B cell (primary cell): Measurements from ENCODE around the gene NUCB1. TPM values are rescaled to one million over a fixed set of nuclear protein-coding genes. Genes with fewer than 3 reads are reported as not detected.

Experiments
- ATAC-seq: fragments of 200-7000 bp; cut with Tn5 transposase; one replicate; pipeline ENCODE4 v1.10.0; 2021; ENCODE audit warnings: low read depth, mild to moderate bottlenecking, moderate number of reproducible peaks, moderate library complexity
- CTCF ChIA-PET: fragments of 350-600 bp; sonication (Branson Sonifier 250); formaldehyde crosslinking; loops from one replicate; lab custom pipeline; 2021; ENCODE audit warnings: antibody characterized with exemption, inconsistent platforms; lab: Charles Lee
- POLR2A ChIA-PET: fragments of 350-600 bp; sonication (Branson Sonifier 250); formaldehyde crosslinking; loops from one replicate; lab custom pipeline; 2021; ENCODE audit warnings: antibody characterized with exemption; lab: Charles Lee
- DNase-seq: peaks from one replicate; pipeline ENCODE4 v3.0.0; 2013
- H2AFZ ChIP-seq: 2 replicates; pipeline ENCODE4 v1.6.1; 2012; ENCODE audit warnings: mild to moderate bottlenecking, low read depth, low read length; ENCODE audit not compliant: insufficient read depth, poor library complexity, severe bottlenecking
- H3K27ac ChIP-seq, 2 donors: 1 replicate in 1 of 2; 2 replicates in 1 of 2; pipeline ENCODE4 v1.5.1; 2012 to 2013; ENCODE audit warnings: low read length in 2 of 2, mild to moderate bottlenecking in 2 of 2, moderate library complexity in 1 of 2
- H3K27me3 ChIP-seq, 4 experiments: fragments of 200-600 bp in 1 of 4; sonication (generic) in 1 of 4; replicated peaks in 1 of 4; 1 replicate in 2 of 4; 2 replicates in 2 of 4; pipeline versions ENCODE4 v1.6.1 to v1.7.0; 2013 to 2016; ENCODE audit warnings: low read length in 3 of 4, mild to moderate bottlenecking in 2 of 4, mixed read lengths in 1 of 4, moderate library complexity in 1 of 4; ENCODE audit not compliant: insufficient read depth in 4 of 4, control insufficient read depth in 3 of 4; ENCODE audit errors: control extremely low read depth in 1 of 4
- H3K36me3 ChIP-seq, 2 experiments: replicated peaks in 1 of 2; 1 replicate in 1 of 2; 2 replicates in 1 of 2; pipeline versions ENCODE4 v1.6.1 to v1.7.1; 2013; ENCODE audit warnings: low read length in 1 of 2; ENCODE audit not compliant: insufficient read depth in 2 of 2, control insufficient read depth in 1 of 2; ENCODE audit errors: control extremely low read depth in 1 of 2, extremely low read depth in 1 of 2
- H3K4me1 ChIP-seq, 2 donors: fragments of 200-600 bp in 1 of 2; sonication (generic) in 1 of 2; 1 replicate in 1 of 2; 2 replicates in 1 of 2; pipeline versions ENCODE4 v1.5.1 to v1.6.1; 2013 to 2017; ENCODE audit warnings: low read length in 2 of 2; ENCODE audit not compliant: control insufficient read depth in 2 of 2, insufficient read depth in 2 of 2
- H3K4me2 ChIP-seq: replicated peaks from 2 replicates; pipeline ENCODE3; 2012; ENCODE audit warnings: mild to moderate bottlenecking, low read depth, low read length; ENCODE audit not compliant: poor library complexity, severe bottlenecking
- H3K4me3 ChIP-seq, 5 experiments: fragments of 200-600 bp in 1 of 5; sonication (generic) in 1 of 5; 1 replicate in 3 of 5; 2 replicates in 2 of 5; pipeline versions ENCODE4 v1.5.1 to v1.7.0; 2011 to 2016; ENCODE audit warnings: low read length in 4 of 5, mild to moderate bottlenecking in 4 of 5, low read depth in 2 of 5, control low read depth in 1 of 5, moderate library complexity in 1 of 5; ENCODE audit not compliant: insufficient read depth in 1 of 5; ENCODE audit errors: control extremely low read depth in 1 of 5, extremely low read depth in 1 of 5
- H3K79me2 ChIP-seq: fragments of 200-600 bp; sonication (generic); one replicate; pipeline ENCODE4 v1.6.0; 2016; ENCODE audit warnings: low read length; ENCODE audit not compliant: control insufficient read depth, insufficient read depth
- H3K9ac ChIP-seq: fragments of 200-600 bp; sonication (generic); 2 replicates; pipeline ENCODE4 v1.6.1; 2017; ENCODE audit warnings: mild to moderate bottlenecking, low read length, moderate library complexity
- H3K9me3 ChIP-seq, 3 donors: one replicate each; pipeline versions ENCODE4 v1.6.1 to v1.7.1; 2013; ENCODE audit warnings: low read length in 2 of 3; ENCODE audit not compliant: control insufficient read depth in 2 of 3, insufficient read depth in 1 of 3; ENCODE audit errors: control extremely low read depth in 1 of 3
- H4K20me1 ChIP-seq: 2 replicates; pipeline ENCODE4 v1.6.0; 2012; ENCODE audit warnings: mild to moderate bottlenecking, low read length; ENCODE audit not compliant: insufficient read depth, control insufficient read depth, poor library complexity, severe bottlenecking
- H3K27ac Mint-ChIP-seq: one replicate; pipeline ENCODE4 v1.8.0; 2021; ENCODE audit warnings: mixed read lengths
- H3K27me3 Mint-ChIP-seq: one replicate; pipeline ENCODE4 v1.8.0; 2021; ENCODE audit warnings: mixed read lengths
- H3K4me1 Mint-ChIP-seq: one replicate; pipeline ENCODE4 v1.8.0; 2021; ENCODE audit warnings: mixed read lengths
- H3K4me3 Mint-ChIP-seq: one replicate; pipeline ENCODE4 v1.8.0; 2021; ENCODE audit warnings: mixed read lengths
- H3K9me3 Mint-ChIP-seq: one replicate; pipeline ENCODE4 v1.8.0; 2022; ENCODE audit warnings: mixed read lengths; ENCODE audit not compliant: insufficient read depth
- CTCF ChIP-seq: fragments of 200-600 bp; IDR thresholded peaks from one replicate; pipeline ENCODE4 v1.8.0; 2022; ENCODE audit warnings: antibody characterized with exemption, mild to moderate bottlenecking
- EZH2 ChIP-seq: IDR thresholded peaks from 2 replicates; pipeline ENCODE4 v1.6.1; 2012; ENCODE audit warnings: borderline replicate concordance, low read depth, mild to moderate bottlenecking, moderate library complexity, low read length; ENCODE audit not compliant: insufficient read depth, poor library complexity, severe bottlenecking
- WGBS: methylation state at CpG from one replicate; pipeline ENCODE4 v1.1.5; 2013; ENCODE audit warnings: missing lambda C conversion rate; ENCODE audit not compliant: insufficient coverage; 5-methylcytosine and 5-hydroxymethylcytosine counted together
- intact Hi-C: fragments of 100-400 bp; cut with micrococcal nuclease; formaldehyde crosslinking; loops from one replicate; pipeline ENCODE4 v1.10.0; 2022
- polyA plus RNA-seq: library from polyadenylated mRNA; depleted of rRNA; stranded (reverse); fragments of >200 nt; gene quantifications from 2 replicates; pipeline ENCODE4 v1.2.3, GENCODE V29; 2012
- total RNA-seq, 2 donors: library from RNA; stranded (reverse); fragments of 120-200 nt in 1 of 2; gene quantifications; 1 replicate in 1 of 2; 2 replicates in 1 of 2; pipeline versions ENCODE4 v1.2.3 to v1.2.4, GENCODE V29; 2013 to 2022

The NUCB1 gene
- total and polyA plus RNA-seq, 2 donors (not counting 1 experiment from before 2014, with no cell fraction given): 118 to 134 TPM

- CTCF ChIA-PET: interaction anchor here (1.2 kb wide), 1 partner anchor 94 kb away, joined by 3 read pairs; no protein-coding TSS in a partner anchor
- no peaks in the 10 kb centered on the region for H3K4me1 Mint-ChIP-seq
- H3K27ac ChIP-seq: no peak overlapping the region
- H3K27me3 ChIP-seq: no peaks in the 10 kb centered on the region
- no peaks in the 10 kb centered on the region for H3K27me3 Mint-ChIP-seq
- peaks cover 10% of the 10 kb centered on the region for H3K9me3 Mint-ChIP-seq
- H3K27ac Mint-ChIP-seq: no peak overlapping the region
- no peak overlapping the region for H2AFZ ChIP-seq
- H3K4me1 ChIP-seq: no peaks in the 10 kb centered on the region
- no peaks in the 10 kb centered on the region for H3K36me3 ChIP-seq
- POLR2A ChIA-PET: no interaction called here
- H3K9ac ChIP-seq: no peak overlapping the region
- intact Hi-C loops: no loop called here
- no peak overlapping the region for H3K4me3 ChIP-seq
- no peak overlapping the region for H3K4me2 ChIP-seq
- ATAC-seq (no peak), DNase-seq (no peak)
- peaks cover 0 to 29% (median 11%) of the 10 kb centered on the region in 3 donors for H3K9me3 ChIP-seq
- H3K4me3 Mint-ChIP-seq: no peak overlapping the region
- H3K79me2 ChIP-seq: no peaks in the 10 kb centered on the region
- WGBS: 94% methylated on average over 5 of the region's 5 CpGs
- H4K20me1 ChIP-seq: no peaks in the 10 kb centered on the region
- no peak for TF ChIP-seq CTCF
Observed at GRCh38 chr19:48945415-48945814, 45.3 kb downstream of the NUCB1 start.

DNA sequence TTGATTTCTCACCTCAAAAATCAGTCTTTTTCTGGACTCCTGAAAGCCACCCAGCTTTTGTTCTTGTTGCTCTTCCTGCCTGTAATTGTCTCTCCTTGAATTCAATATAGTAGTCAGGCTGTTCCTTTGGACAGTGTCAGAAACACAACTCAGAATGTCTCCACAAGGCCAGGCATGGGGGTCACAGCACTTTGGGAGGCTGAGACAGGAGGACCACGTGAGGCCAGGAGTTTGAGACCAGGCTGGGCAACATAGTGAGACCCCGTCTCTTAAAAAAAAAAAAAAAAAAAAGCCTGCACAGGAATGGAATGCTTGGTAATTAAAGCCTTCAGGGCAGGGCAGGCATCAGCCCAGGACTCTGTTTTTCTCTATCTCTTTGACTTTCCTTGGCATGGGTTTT lies 45.7 kb downstream of the NUCB1 start:
- H3K79me2 ChIP-seq: no peaks in the 10 kb centered on the region
- no peak overlapping the region for H3K4me2 ChIP-seq
- H3K9ac ChIP-seq: no peak overlapping the region
- no peaks in the 10 kb centered on the region for H3K27me3 ChIP-seq
- no peak for ATAC-seq
- no peaks in the 10 kb centered on the region for H3K4me1 ChIP-seq
- WGBS: 94% methylated on average over 2 of the region's 2 CpGs
- POLR2A ChIA-PET: no interaction called here
- H3K27ac Mint-ChIP-seq: no peak overlapping the region
- CTCF ChIA-PET: interaction anchor here (1.2 kb wide), 1 partner anchor 94 kb away, joined by 3 read pairs; no protein-coding TSS in a partner anchor
- H3K9me3 ChIP-seq: peaks cover 0 to 25% (median 11%) of the 10 kb centered on the region in 3 donors
- DNase-seq: no peak
- H3K4me3 ChIP-seq: no peak overlapping the region
- H3K27me3 Mint-ChIP-seq: no peaks in the 10 kb centered on the region
- no peaks in the 10 kb centered on the region for H4K20me1 ChIP-seq
- H3K36me3 ChIP-seq: no peaks in the 10 kb centered on the region
- H2AFZ ChIP-seq: no peak overlapping the region
- TF ChIP-seq CTCF: no peak
- no peak for TF ChIP-seq EZH2
- no peak overlapping the region for H3K27ac ChIP-seq
- intact Hi-C loops: no loop called here
- H3K9me3 Mint-ChIP-seq: peaks cover 10% of the 10 kb centered on the region
- H3K4me3 Mint-ChIP-seq: no peak overlapping the region
- no peaks in the 10 kb centered on the region for H3K4me1 Mint-ChIP-seq
